C1 segment of cervical spinal cord (tissue), 14 donors: ENCODE results near the gene BRD8.
"Not testable (repeated sequence)": the region's sequence is repeated elsewhere in the genome, so short reads cannot be mapped to it uniquely, and the experiment has no call there.

Source experiments
- DNase-seq, 14 donors: peaks; one replicate each; lab custom pipeline; 2025; lab: John Stamatoyannopoulos, UW

Gene BRD8

GRCh38 chr5:138159666-138160065 is 18.8 kb downstream of the BRD8 start:
- peak in 3 of 14 donors; percentile 2 to 30 (median 4) for DNase-seq

- DNase-seq, result no peak
Measured at GRCh38 chr5:138157626-138158025, 20.8 kb downstream of the BRD8 start.

GRCh38 chr5:138155977-138156376 is 22.5 kb downstream of the BRD8 start:
- DNase-seq, result not testable (repeated sequence)

DNA sequence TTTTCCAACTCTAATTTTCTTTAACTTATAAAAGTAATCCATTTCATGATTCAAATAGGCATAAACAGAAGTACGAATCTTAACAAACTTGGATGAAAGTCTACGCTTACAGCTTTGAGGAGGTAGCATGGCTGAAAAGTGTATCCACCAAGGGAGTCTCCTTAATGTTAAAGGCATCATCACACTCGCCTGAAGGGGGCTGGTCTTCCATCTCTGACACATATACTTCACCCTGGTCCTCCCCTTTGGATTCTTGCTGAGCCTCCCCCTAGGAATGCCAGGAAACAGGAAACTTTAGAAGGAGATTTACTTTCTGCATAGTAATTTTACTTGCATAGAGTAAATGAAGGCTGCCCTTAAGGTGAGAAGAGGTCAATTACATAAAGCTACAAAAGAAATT is 28.9 kb downstream of the BRD8 start:
- no peak for DNase-seq

DNA sequence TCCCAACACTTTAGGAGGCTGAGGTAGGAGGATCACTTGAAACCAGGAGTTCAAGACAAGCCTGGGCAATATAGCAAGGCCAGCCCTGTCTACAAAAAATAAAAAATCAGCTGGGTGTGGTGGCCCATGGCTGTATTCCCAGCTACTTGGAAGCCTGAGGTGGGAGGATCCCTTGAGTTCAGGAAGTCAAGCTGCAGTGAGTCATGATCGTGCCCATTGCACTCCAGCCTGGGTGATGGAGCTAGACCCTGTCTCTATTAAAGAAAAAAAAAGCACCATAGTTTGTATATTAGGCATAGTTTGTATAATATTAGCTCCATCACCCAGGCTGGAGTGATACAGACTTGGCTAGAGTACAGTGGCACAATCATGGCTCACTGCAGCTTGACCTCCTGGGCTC is 29.6 kb downstream of the BRD8 start:
- no peak for DNase-seq

DNA sequence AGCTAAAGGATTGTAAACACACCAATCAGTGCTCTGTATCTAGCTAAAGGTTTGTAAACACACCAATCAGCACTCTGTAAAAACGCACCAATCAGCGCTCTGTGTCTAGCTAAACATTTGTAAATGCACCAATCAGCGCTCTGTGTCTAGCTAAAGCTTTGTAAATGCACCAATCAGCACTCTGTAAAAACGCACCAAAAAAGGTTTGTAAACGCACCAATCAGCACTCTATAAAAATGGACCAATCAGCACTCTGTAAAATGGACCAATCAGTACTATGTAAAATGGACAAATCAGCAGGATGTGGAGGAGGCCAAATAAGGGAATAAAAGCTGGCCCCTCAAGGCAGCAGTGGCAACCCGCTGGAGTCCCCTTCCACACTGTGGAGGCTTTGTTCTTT is 34.9 kb downstream of the BRD8 start:
- not testable (repeated sequence) for DNase-seq

- DNase-seq, result no peak
Measured at GRCh38 chr5:138141734-138142133, 36.7 kb downstream of the BRD8 start.

GRCh38 chr5:138140268-138140667 is 38.2 kb downstream of the BRD8 start:
- DNase-seq, result no peak

GRCh38 chr5:138139781-138140090 is 38.7 kb downstream of the BRD8 start:
- no peak for DNase-seq

DNA sequence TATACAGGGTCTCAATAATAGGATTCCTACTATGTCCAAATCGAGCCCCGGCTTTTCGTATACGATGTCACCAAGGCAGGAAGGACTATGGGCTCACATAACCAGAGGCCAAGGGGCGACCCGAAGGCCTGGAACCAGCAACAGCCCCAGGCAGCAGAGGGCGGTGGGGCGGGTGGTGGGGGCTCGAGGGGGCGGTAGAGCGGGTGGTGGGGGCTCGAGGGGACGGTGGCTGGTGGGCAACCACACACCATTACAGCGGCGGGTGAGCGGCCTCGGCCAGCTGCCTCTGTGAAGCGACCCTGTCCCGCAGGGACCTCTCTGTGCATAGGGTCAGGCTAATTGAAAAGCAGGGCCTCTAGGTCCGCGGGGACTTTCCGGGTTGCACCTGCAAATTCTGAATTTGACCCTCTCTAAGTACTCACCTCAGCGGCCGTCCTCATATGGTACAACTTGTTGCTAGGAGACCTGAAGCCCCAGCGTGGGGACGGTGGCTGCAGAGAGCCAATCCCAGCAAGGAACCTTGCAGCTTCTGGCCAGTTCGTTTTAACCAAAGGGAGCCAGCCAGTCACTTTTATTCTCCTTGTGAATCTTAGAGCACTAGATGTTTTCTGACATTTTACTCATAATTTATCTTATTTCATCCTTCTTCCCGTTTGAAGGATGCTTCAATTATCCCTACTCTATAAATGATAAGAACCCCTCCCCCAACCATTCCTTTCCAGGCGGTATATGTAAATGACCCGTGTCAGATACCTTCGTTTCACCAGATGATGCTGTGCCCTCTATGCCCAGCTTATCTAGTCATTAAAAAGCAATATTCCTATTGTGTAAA is 39.3 kb downstream of the BRD8 start, which contains the start of gene NME5:
Gene NME5 (minus strand): TSS at position 480 of the 832 bp plus-strand sequence. CDS start 648 bp downstream, outside the sequence.
- DNase-seq, result peak in 13 of 14 donors; percentile 10 to 83 (median 37)

DNA sequence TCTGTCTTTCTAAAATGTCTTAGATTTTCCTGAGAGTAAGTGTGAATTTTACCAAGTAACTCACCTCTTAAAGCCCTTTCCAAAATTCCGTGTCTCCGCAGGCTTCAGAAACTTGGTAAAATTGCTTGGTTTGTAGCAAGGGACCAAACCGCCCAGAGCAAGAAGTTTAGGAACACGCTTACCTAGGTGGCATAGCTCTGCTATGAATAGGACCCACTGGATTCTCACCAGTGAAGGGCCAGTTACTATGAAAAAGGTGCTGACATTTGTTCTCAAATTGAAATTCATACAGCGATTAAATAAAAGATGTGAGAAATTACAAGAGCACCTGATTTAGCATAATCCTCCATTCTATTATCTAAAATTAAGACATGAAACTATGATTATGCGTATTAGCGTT is 45.9 kb downstream of the BRD8 start:
- DNase-seq, result peak in 1 of 14 donors; percentile 16

DNA sequence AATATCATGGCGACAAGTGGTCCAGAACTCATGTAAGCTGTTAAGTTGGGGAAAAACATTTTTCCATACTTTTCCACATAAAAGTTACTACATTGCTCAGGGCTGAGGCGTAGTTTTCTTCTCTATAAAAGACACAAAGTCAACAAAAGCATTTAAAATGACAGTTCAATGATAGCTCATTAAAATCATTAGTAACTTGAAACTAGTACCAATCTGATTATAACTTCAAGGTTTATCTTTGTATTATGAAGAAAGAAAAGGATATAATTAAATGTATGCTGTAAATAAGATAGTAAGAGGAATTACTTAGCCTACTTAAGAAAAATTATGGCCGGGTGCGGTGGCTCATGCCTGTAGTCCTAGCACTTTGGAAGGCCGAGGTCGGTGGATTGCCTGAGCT is 49.1 kb downstream of the BRD8 start:
- no peak for DNase-seq

DNA sequence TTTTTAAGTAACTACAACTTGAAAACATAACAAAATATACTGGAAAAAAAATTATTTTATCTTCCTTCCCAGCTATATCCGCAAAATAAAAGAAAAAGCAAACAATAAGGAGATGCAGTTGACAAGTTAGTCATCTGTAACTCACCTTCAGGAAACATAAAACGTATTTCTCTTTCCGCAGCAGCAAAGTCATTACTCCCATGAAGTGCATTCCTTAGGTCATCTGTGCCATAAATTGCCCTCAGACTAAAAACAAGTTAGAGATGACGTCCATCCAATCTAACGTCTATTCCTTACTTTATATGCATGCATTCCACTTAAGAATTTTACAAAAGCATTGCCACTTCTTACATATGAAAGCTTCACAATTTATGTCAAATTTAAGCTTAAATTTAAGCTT is 50.1 kb downstream of the BRD8 start:
- DNase-seq, result no peak

- no peak for DNase-seq
Measured at GRCh38 chr5:138115254-138115653, 63.2 kb downstream of the BRD8 start.

GRCh38 chr5:138111937-138112336 is 66.5 kb downstream of the BRD8 start:
- DNase-seq, result no peak

- no peak for DNase-seq
Measured at GRCh38 chr5:138111181-138111580, 67.2 kb downstream of the BRD8 start.

- DNase-seq, result peak in 1 of 14 donors; percentile 2
Measured at GRCh38 chr5:138110266-138110963, 68.0 kb downstream of the BRD8 start.

GRCh38 chr5:138109463-138110265 is 68.8 kb downstream of the BRD8 start:
- DNase-seq, result no peak

DNA sequence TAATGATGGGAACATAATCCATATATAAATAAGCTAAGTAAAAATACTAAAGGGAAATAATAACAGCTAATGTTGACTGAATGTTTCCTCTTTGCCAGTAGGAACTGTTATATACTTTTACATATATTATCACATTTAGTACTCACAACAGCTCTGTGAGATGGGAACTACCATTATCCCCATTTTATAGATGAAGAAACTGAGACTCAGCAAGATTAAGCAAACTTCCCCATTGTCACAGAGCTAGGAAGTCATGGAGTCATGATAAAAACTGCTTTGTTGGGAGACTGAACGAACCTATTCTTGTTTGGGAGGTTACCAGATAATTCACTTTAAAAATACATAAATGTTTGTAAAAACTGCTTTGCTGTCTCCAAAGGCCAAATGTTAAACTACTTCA is 71.2 kb downstream of the BRD8 start:
- no peak for DNase-seq

- DNase-seq, result no peak
Measured at GRCh38 chr5:138105709-138106108, 72.7 kb downstream of the BRD8 start.

DNA sequence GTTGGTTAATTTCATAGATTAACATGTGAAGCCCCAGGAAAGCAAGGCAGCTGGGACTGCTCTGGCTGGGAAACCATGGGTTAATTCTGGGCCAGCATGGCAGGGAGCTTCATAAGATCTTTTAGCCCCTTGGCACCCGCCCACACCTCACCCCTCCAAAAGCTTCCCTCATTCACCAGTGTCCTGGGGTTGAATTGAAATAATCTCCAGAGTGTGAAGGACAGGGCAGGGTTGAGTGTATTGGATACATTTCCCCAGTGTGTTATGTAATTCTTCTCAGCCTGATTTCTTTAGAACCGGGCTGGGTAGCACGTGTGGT is 75.2 kb downstream of the BRD8 start:
- DNase-seq, result no peak
